ENCODE data around the gene CCDC177. TPM values are rescaled to one million over a fixed set of nuclear protein-coding genes. Genes with fewer than 3 reads are reported as not detected.

The CCDC177 gene
- total RNA-seq, 6 experiments from 2014 or later = 0.06 to 0.11 (median 0.07) TPM; not detected in 3

- intact Hi-C loops (cut with DNase I) = no loop called here
- 0% methylated on average over 17 of the region's 47 CpGs for WGBS (ENCODE audit: insufficient coverage, low coverage, low lambda C conversion rate, missing lambda C conversion rate)
Observed at GRCh38 chr14:69612014-69612782, 37.5 kb upstream of the CCDC177 start.

GRCh38 chr14:69611172-69612013 lies 36.7 kb upstream of the CCDC177 start, which contains the start of gene SUSD6:
SUSD6 (plus strand) TSS chr14:69611596; CDS start chr14:69658593, 46,997 bp downstream.
- ATAC-seq (peak; percentile 79 to 89 (median 84)), DNase-seq (peak; percentile 95 to 96 (median 95))
- Histone ChIP-seq H3K9me3 (no peaks in the 10 kb centered on the region), H3K4me1 (peaks cover 0 to 39% (median 24%) of the 10 kb centered on the region in 4 donors), H3K27ac (peak within 1 kb of the TSS; percentile 93 to 98 (median 95)), H3K27me3 (no peaks in the 10 kb centered on the region), H3K4me3 (peak within 1 kb of the TSS; percentile 71 to 77 (median 74)), H3K36me3 (no peaks in the 10 kb centered on the region)
- 0% methylated on average over 14 of the region's 105 CpGs for WGBS (ENCODE audit: insufficient coverage, low coverage, low lambda C conversion rate, missing lambda C conversion rate)
- intact Hi-C loops (cut with DNase I) = no loop called here
- TF ChIP-seq CTCF (IDR thresholded peaks at IDR 0.05) = no peak
- peak; percentile 85 for TF ChIP-seq POLR2A (IDR thresholded peaks at IDR 0.05)

More at GRCh38 chr14:69612014-69612782, 37.5 kb upstream of the CCDC177 start:
- H3K9me3 ChIP-seq = no peaks in the 10 kb centered on the region
- no peak for TF ChIP-seq POLR2A (IDR thresholded peaks at IDR 0.05)
- TF ChIP-seq CTCF (IDR thresholded peaks at IDR 0.05) = no peak
- H3K36me3 ChIP-seq = no peaks in the 10 kb centered on the region
- no peaks in the 10 kb centered on the region for H3K27me3 ChIP-seq
- peak overlapping the region; percentile 71 to 77 (median 74) for H3K4me3 ChIP-seq
- DNase-seq = peak; percentile 44 to 63 (median 56)
- peak overlapping the region; percentile 93 to 98 (median 95) for H3K27ac ChIP-seq
- H3K4me1 ChIP-seq = peaks cover 0 to 39% (median 25%) of the 10 kb centered on the region in 4 donors
- peak; percentile 12 to 38 (median 23) for ATAC-seq

- ATAC-seq = no peak
- intact Hi-C loops (cut with DNase I) = no loop called here
- DNase-seq = no peak
- WGBS (ENCODE audit: insufficient coverage, low coverage, low lambda C conversion rate, missing lambda C conversion rate) = 8% methylated on average over 7 of the region's 8 CpGs
- TF ChIP-seq POLR2A (IDR thresholded peaks at IDR 0.05) (no peak), CTCF (IDR thresholded peaks at IDR 0.05) (no peak)
- Histone ChIP-seq H3K4me3 (peak overlapping the region; percentile 41 to 74 (median 48)), H3K4me1 (peaks cover 0 to 40% (median 22%) of the 10 kb centered on the region in 4 donors), H3K27me3 (no peaks in the 10 kb centered on the region), H3K27ac (peak overlapping the region; percentile 49 to 76 (median 68)), H3K36me3 (no peaks in the 10 kb centered on the region), H3K9me3 (no peaks in the 10 kb centered on the region)
Observed at GRCh38 chr14:69610874-69611171, 36.2 kb upstream of the CCDC177 start.

GRCh38 chr14:69610020-69610873 lies 35.6 kb upstream of the CCDC177 start:
- Histone ChIP-seq H3K9me3 (no peaks in the 10 kb centered on the region), H3K27me3 (no peaks in the 10 kb centered on the region), H3K36me3 (no peaks in the 10 kb centered on the region), H3K27ac (peak overlapping the region; percentile 49 to 76 (median 68)), H3K4me3 (peak overlapping the region in 2 of 3 donors; percentile 48 to 74), H3K4me1 (peaks cover 0 to 40% (median 21%) of the 10 kb centered on the region in 4 donors)
- no peak for DNase-seq
- 51% methylated on average over 7 of the region's 8 CpGs for WGBS (ENCODE audit: insufficient coverage, low coverage, low lambda C conversion rate, missing lambda C conversion rate)
- intact Hi-C loops (cut with DNase I) = no loop called here
- no peak for ATAC-seq
- TF ChIP-seq POLR2A (IDR thresholded peaks at IDR 0.05) = no peak
- TF ChIP-seq CTCF (IDR thresholded peaks at IDR 0.05) = no peak

Data from right lobe of liver (tissue), 6 donors.